HK-2 (cell line): ENCODE data around the gene ABCG2.
"Not testable (repeated sequence)": the region's sequence is repeated elsewhere in the genome, so short reads cannot be mapped to it uniquely, and the experiment has no call there.

Experiments
- DNase-seq: peaks from one replicate; pipeline ENCODE4 v3.0.0-alpha.2; 2018; ENCODE audit not compliant: unreplicated experiment

ABCG2 gene

GRCh38 chr4:88166608-88167007 lies 8.2 kb upstream of the ABCG2 start:
- DNase-seq = no peak

GRCh38 chr4:88163336-88163735 lies 4.9 kb upstream of the ABCG2 start:
- no peak for DNase-seq

DNA sequence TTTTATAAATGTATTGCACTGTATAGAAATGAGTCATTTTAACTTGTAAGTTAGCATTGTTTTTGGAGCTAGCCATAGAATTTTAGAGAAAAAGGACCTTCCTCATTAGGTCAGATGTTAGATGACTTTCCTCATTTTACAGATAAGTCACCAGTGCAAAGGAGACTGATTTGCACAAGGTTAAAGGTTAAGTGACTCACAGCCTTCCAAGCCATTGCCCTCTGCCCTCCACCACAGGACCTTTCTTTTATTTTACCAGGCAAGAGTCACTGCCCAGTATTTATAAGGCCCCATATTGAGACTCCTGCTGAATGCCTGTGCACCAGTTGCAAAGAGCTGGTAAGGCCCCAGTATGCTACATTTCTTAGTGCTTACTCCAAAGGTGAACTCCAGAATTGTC lies 4.2 kb upstream of the ABCG2 start:
- no peak for DNase-seq

DNA sequence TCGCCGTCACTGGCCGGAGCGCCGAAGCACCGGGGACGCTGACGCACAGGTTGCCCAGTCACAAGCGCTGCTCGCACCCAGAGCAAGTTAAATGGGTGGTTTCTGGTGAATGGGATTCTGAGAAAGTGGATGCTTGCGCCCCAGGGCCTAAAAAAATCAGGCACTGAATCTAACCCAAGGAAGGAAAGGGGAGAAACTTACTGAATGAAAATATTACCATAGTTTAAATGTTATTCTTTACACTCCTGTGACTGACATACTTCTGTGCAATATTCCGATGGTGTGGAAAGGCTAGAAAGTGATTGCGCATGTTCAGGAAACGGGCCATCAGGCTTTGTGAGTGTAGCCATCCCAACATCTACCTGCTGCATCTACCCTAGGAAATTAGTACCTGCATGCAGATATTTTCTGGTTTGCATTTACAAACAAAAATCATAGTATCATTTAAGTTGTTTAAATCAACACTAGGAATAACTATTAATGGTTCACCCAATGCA lies 838 bp upstream of the ABCG2 start:
- DNase-seq = no peak

- no peak for DNase-seq
Measured at GRCh38 chr4:88158038-88158488, 376 bp downstream of the ABCG2 start.

- DNase-seq = not testable (repeated sequence)
Measured at GRCh38 chr4:88152331-88152730, 6.1 kb downstream of the ABCG2 start.

DNA sequence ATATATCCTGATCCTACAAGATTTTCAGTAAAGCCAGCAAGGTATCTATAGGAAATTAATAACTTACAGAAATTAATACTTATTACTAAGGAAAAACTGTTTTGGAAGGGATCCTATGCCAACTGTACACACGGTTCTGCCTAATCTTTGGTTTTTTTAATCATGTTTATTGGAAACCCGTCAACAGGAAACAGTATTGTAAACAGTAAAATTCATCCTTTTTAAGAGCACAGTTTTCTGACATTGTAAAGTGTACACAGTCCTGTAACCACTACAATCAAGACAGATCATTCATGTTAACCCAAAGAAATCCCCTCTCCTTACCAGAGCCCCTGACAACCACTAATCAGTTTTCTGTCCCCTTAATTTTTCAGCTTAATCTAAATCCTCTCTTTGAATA lies 9.9 kb downstream of the ABCG2 start:
- DNase-seq = no peak

- DNase-seq = no peak
Measured at GRCh38 chr4:88147799-88148217, 10.6 kb downstream of the ABCG2 start.

DNA sequence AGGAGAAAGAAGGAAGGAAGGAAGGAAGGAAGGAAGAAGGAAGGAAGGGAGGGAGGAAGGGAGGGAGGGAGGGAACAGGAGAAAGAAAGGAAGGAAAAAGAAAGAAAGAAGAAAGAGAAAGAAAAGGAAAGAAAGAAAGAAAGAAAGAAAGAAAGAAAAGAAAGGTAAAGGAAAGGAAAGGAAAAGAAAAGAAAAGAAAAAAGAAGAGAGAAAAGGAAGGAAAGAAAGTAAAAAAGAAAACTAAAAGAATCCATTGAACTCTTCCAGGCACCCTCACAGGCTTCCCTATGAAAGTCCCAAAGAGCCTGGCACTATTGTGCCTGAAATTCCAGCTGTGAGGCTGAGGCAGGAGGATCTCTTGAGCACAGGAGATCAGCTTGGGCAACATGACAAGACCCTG lies 11.5 kb downstream of the ABCG2 start:
- DNase-seq = no peak

GRCh38 chr4:88144866-88145300 lies 13.6 kb downstream of the ABCG2 start:
- DNase-seq = no peak

DNA sequence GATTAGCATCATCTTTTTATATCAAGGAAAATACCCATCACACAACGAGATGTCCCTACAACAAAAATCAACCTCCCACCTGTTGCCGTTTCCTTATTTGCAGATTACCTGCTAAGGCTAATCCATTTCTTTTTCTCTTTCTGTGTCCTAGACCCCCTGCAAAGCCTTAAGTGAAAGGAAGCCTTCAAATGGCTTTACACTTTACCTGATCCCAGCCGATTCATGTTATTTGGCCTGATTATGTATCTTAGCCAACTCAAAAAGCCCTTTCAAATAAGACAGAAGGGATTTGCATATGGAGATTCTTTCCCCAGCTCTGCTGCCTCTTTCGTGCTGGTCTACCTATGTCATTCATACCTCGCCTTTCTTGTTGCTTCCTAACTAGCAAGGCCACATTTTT lies 14.4 kb downstream of the ABCG2 start:
- DNase-seq = no peak

DNA sequence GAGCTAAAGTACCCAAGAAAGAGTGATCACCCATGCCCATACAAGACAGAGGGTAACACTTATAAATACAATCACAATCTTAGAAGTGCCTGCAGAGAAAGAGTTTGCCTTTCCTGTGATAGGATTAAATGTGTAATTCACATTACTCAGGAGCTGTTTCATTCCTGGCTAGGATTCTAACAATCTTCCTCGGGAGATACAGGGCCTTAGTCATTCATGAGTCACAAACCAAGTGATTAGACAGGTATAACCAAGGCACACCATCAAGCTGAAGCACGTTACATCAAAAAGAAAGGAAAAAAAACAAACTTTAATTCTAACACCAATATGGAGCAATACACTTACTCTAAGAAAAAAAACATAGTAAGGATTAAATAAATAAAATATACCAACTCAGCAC lies 14.9 kb downstream of the ABCG2 start:
- no peak for DNase-seq

GRCh38 chr4:88138561-88138960 lies 19.9 kb downstream of the ABCG2 start:
- no peak for DNase-seq

GRCh38 chr4:88137112-88137511 lies 21.3 kb downstream of the ABCG2 start:
- no peak for DNase-seq

- DNase-seq = no peak
Measured at GRCh38 chr4:88136249-88136648, 22.2 kb downstream of the ABCG2 start.

GRCh38 chr4:88135356-88135663 lies 23.1 kb downstream of the ABCG2 start:
- DNase-seq = no peak

GRCh38 chr4:88134536-88135355 lies 23.7 kb downstream of the ABCG2 start:
- no peak for DNase-seq

GRCh38 chr4:88134111-88134510 lies 24.3 kb downstream of the ABCG2 start:
- DNase-seq = no peak

- DNase-seq = no peak
Measured at GRCh38 chr4:88130544-88131305, 27.7 kb downstream of the ABCG2 start.

DNA sequence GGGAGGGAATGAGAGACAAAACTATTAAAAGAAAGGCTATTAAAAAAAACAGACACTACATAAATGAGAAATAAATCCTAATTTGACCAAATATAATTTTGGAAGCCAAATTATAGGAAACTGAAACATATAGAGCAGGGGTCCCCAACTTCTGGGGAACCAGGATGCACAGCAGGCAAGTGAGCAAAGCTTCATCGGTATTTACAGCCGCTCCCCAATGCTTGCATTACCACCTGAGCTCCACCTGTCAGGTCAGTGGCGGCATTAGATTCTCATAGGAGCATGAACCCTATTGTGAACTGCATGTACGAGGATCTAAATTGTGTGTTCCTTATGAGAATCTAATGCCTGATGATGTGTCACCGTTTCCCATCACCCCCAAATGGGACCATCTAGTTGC lies 28.4 kb downstream of the ABCG2 start:
- no peak for DNase-seq

- DNase-seq = not testable (repeated sequence)
Measured at GRCh38 chr4:88122260-88122659, 36.2 kb downstream of the ABCG2 start.

- no peak for DNase-seq
Measured at GRCh38 chr4:88119943-88120342, 38.5 kb downstream of the ABCG2 start.

- no peak for DNase-seq
Measured at GRCh38 chr4:88115587-88115986, 42.9 kb downstream of the ABCG2 start.
